PC-3 (cell line): ENCODE measurements around the gene MORF4L2.
"Not testable (repeated sequence)": the region's sequence is repeated elsewhere in the genome, so short reads cannot be mapped to it uniquely, and the experiment has no call there.

Experiments used
- EZH2phosphoT487 ChIP-seq: fragments of 300-600 bp; sonication (generic); IDR thresholded peaks from 2 replicates; pipeline ENCODE4 v1.6.1; 2018; ENCODE audit warnings: mild to moderate bottlenecking, antibody characterized with exemption, low read length, borderline replicate concordance
- TF ChIP-seq, protein P1 (sequence below): fragments of 300-600 bp; sonication (generic); conservative IDR thresholded peaks from 2 replicates; pipeline ENCODE4 v1.5.1; 2017; ENCODE audit warnings: antibody characterized with exemption, low read depth, mild to moderate bottlenecking, low read length

- TF ChIP-seq, protein P1, sequence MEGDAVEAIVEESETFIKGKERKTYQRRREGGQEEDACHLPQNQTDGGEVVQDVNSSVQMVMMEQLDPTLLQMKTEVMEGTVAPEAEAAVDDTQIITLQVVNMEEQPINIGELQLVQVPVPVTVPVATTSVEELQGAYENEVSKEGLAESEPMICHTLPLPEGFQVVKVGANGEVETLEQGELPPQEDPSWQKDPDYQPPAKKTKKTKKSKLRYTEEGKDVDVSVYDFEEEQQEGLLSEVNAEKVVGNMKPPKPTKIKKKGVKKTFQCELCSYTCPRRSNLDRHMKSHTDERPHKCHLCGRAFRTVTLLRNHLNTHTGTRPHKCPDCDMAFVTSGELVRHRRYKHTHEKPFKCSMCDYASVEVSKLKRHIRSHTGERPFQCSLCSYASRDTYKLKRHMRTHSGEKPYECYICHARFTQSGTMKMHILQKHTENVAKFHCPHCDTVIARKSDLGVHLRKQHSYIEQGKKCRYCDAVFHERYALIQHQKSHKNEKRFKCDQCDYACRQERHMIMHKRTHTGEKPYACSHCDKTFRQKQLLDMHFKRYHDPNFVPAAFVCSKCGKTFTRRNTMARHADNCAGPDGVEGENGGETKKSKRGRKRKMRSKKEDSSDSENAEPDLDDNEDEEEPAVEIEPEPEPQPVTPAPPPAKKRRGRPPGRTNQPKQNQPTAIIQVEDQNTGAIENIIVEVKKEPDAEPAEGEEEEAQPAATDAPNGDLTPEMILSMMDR: not testable (repeated sequence)
- TF ChIP-seq EZH2phosphoT487: not testable (repeated sequence)
These were observed 29.4 kb downstream of the MORF4L2 start for GRCh38 chrX:103657066-103657465.
